Panc1 (cell line): ENCODE results near the gene SORT1.

Experiments used
- TCF7L2 ChIP-seq: IDR thresholded peaks from 2 replicates; pipeline ENCODE4 v1.6.1; 2011; ENCODE audit warnings: mild to moderate bottlenecking, low read depth, low read length, inconsistent platforms
- TF ChIP-seq, protein P1 (sequence below): fragments of 450-650 bp; IDR thresholded peaks from 2 replicates; pipeline ENCODE4 v1.5.1; 2017; ENCODE audit warnings: mild to moderate bottlenecking

GRCh38 chr1:109341944-109342930 is 55.5 kb downstream of the SORT1 start:
- TF ChIP-seq, protein P1, sequence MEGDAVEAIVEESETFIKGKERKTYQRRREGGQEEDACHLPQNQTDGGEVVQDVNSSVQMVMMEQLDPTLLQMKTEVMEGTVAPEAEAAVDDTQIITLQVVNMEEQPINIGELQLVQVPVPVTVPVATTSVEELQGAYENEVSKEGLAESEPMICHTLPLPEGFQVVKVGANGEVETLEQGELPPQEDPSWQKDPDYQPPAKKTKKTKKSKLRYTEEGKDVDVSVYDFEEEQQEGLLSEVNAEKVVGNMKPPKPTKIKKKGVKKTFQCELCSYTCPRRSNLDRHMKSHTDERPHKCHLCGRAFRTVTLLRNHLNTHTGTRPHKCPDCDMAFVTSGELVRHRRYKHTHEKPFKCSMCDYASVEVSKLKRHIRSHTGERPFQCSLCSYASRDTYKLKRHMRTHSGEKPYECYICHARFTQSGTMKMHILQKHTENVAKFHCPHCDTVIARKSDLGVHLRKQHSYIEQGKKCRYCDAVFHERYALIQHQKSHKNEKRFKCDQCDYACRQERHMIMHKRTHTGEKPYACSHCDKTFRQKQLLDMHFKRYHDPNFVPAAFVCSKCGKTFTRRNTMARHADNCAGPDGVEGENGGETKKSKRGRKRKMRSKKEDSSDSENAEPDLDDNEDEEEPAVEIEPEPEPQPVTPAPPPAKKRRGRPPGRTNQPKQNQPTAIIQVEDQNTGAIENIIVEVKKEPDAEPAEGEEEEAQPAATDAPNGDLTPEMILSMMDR: no peak
- TF ChIP-seq TCF7L2: no peak
